ENCODE results near the gene GRAP2. TPM values are rescaled to one million over a fixed set of nuclear protein-coding genes. Genes with fewer than 3 reads are reported as not detected.

The GRAP2 gene
- total RNA-seq, 1 donor from 2014 or later = 12.3 TPM

DNA sequence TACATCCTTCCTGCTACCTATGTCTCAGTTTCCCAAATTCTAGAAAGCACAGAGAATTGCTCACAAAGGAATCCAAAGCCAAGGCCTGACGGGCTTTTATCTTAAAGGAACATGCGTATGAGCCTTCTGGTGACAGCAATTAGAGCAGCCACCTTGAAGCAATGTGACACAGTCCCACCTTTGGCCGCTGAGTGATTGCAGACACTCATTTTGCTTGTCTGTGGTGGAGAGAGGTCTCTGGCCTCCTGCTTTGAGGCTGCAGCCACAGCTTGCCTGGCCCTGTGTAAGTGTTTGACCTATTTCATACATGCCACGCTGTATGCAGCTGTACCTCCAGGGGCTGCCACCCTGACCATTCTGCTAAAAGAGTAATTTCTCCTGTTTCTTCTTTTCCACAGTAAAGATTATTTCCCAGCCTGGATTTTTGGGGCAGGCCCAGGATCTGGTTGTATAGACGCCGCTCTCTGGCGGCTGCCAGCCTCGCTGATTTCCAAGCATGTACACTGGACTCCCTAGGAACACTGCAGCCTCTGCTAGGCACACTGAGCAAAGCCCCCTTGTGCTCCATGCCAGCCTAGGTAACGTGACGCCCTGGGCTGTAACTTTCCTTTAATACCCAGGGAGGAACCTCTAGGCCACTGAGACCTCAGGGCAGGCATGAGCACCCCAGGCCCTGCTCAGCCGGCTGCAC is 58.2 kb downstream of the GRAP2 start:
- intact Hi-C loops (cut with DNase I) = no loop called here
- TF ChIP-seq POLR2AphosphoS5 (IDR thresholded peaks at IDR 0.05; ENCODE audit: insufficient read depth in 1 of 2, low read depth in 1 of 2) (no peak), POLR2A (IDR thresholded peaks at IDR 0.05) (no peak)
- TF ChIP-seq, protein P1, sequence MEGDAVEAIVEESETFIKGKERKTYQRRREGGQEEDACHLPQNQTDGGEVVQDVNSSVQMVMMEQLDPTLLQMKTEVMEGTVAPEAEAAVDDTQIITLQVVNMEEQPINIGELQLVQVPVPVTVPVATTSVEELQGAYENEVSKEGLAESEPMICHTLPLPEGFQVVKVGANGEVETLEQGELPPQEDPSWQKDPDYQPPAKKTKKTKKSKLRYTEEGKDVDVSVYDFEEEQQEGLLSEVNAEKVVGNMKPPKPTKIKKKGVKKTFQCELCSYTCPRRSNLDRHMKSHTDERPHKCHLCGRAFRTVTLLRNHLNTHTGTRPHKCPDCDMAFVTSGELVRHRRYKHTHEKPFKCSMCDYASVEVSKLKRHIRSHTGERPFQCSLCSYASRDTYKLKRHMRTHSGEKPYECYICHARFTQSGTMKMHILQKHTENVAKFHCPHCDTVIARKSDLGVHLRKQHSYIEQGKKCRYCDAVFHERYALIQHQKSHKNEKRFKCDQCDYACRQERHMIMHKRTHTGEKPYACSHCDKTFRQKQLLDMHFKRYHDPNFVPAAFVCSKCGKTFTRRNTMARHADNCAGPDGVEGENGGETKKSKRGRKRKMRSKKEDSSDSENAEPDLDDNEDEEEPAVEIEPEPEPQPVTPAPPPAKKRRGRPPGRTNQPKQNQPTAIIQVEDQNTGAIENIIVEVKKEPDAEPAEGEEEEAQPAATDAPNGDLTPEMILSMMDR (IDR thresholded peaks at IDR 0.05) = no peak

DNA sequence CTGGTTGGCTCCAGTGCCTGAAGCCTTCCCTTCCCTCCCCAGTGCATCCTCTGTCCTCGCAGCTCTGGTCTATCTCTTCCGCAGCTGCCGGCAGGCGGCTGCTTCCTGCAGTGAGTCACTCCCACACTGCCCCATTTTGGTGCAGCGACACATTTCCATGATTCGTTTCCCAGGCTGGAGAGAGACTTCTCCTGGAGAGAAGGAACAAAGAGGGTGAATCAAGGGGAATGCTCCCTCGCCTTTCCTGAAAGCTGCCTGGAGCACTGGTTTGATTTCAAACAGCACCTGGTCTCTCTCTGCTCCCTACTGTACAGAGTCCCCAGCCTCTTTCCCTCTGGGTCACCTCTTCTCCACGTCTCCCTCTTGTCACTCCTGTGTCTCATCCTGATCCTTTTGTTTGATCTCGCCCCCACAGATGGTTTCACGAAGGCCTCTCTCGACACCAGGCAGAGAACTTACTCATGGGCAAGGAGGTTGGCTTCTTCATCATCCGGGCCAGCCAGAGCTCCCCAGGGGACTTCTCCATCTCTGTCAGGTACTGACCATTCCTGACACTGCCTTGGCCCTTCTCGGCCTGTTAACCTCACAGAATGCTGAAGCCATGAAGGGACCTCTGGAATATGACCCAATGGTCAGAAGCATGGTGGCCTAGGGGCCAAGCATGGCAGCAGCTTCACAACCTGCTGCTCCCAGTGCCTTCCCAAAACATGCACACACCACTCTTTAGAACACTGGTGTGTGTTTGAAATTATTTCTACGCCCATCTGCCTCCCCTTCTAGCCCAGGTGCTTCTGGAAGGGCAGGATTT is 59.0 kb downstream of the GRAP2 start, which contains the start of gene TMA7B:
TMA7B (plus strand) TSS at position 758 of the 808 bp plus-strand sequence. CDS start 3,978 bp downstream, outside the sequence.
- intact Hi-C loops (cut with DNase I) = no loop called here
- Histone ChIP-seq H3K36me3 (no peaks in the 10 kb centered on the region), H3K4me1 (no peaks in the 10 kb centered on the region), H3K4me3 (no peak within 1 kb of the TSS), H3K9me3 (no peaks in the 10 kb centered on the region), H3K27me3 (no peaks in the 10 kb centered on the region), H3K27ac (no peak within 1 kb of the TSS)
- no peak for DNase-seq (ENCODE audit: extremely low spot score in 2 of 2)
- TF ChIP-seq POLR2AphosphoS5 (IDR thresholded peaks at IDR 0.05; ENCODE audit: insufficient read depth in 1 of 2, low read depth in 1 of 2) (no peak), POLR2A (IDR thresholded peaks at IDR 0.05) (no peak)
- TF ChIP-seq, protein P1 (IDR thresholded peaks at IDR 0.05) = peak in 1 of 3 experiments; percentile 18

More for the DNA sequence above, 58.2 kb downstream of the GRAP2 start:
- H3K4me1 ChIP-seq = no peaks in the 10 kb centered on the region
- H3K36me3 ChIP-seq = no peaks in the 10 kb centered on the region
- no peaks in the 10 kb centered on the region for H3K9me3 ChIP-seq
- no peak overlapping the region for H3K27ac ChIP-seq
- H3K27me3 ChIP-seq = no peaks in the 10 kb centered on the region
- no peak for DNase-seq (ENCODE audit: extremely low spot score in 2 of 2)
- H3K4me3 ChIP-seq = no peak overlapping the region

DNA sequence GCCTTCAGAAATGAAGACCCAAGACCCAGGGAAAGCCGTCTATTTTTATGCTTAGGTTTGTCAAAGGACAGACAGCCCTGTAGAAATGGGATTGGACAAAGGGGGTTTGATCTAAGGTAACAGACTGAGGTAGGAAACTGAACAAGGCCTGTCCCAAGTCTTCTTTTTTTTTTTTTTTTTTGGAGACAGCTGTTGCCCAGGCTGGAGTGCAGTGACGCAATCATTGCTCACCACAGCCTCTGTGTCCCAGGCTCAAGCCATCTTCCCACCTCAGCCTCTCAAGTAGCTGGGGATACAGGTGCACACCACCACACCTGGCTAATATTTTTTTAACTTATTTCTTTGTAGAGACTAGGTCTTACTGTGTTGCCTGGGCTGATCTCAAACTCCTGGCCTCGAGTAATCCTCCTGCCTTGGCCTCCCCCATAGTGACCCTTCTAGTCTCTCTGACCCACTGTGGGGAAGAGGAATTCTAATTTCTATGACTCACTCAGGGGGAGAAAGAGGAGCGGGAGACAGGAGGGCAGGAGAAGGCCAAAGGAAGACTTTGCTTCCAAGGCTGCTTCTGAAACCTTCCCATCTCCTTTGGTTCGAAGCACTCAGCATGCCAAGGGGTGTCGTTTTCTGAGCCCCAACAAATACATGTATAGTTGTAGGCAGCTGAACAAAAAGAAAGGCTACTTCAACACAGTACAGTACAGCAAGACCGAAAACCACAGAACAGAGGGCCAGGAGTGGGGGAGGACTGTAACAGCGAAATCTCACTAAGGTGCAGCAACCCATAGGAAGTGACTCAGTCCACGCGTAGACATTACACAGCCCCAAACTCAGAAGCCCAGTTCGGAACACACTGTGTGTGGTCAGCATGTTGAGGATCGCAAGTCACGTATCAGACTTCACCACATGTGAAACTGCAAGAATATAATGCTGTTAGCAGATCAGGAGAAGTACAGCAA is 60.2 kb downstream of the GRAP2 start:
- Histone ChIP-seq H3K27me3 (no peaks in the 10 kb centered on the region), H3K9me3 (no peaks in the 10 kb centered on the region), H3K4me1 (no peaks in the 10 kb centered on the region), H3K36me3 (no peaks in the 10 kb centered on the region), H3K27ac (no peak overlapping the region), H3K4me3 (no peak overlapping the region)
- no peak for DNase-seq (ENCODE audit: extremely low spot score in 2 of 2)
- TF ChIP-seq POLR2AphosphoS5 (IDR thresholded peaks at IDR 0.05; ENCODE audit: insufficient read depth in 1 of 2, low read depth in 1 of 2) = no peak
- TF ChIP-seq POLR2A (IDR thresholded peaks at IDR 0.05) = no peak
- TF ChIP-seq, protein P1 (IDR thresholded peaks at IDR 0.05) = no peak
- intact Hi-C loops (cut with DNase I) = no loop called here

DNA sequence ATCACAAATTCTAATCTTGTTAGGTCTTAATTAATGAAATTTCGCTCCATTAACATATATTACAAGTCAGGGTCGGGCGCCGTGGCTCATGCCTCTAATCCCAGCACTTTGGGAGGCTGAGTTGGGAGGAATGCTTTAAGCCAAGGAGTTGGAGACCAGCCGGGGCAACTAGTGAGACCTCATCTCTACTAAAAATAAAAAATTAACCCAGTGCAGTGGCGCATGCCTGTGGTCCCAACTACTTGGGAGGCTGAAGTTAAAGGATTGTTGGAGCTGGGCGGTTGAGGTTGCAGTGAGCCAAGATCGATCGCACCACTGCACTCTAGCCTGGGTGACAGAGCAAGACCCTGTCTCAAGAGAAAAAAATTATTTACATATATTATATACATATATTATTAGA is 61.2 kb downstream of the GRAP2 start:
- Histone ChIP-seq H3K27me3 (no peaks in the 10 kb centered on the region), H3K27ac (no peak overlapping the region)

More for the DNA sequence above, 61.2 kb downstream of the GRAP2 start:
- no peaks in the 10 kb centered on the region for H3K4me1 ChIP-seq
- no peak for DNase-seq (ENCODE audit: extremely low spot score in 2 of 2)
- H3K9me3 ChIP-seq = no peaks in the 10 kb centered on the region
- intact Hi-C loops (cut with DNase I) = no loop called here
- H3K36me3 ChIP-seq = no peaks in the 10 kb centered on the region
- TF ChIP-seq, protein P1 (IDR thresholded peaks at IDR 0.05) = no peak
- TF ChIP-seq POLR2AphosphoS5 (IDR thresholded peaks at IDR 0.05; ENCODE audit: insufficient read depth in 1 of 2, low read depth in 1 of 2) (no peak), POLR2A (IDR thresholded peaks at IDR 0.05) (no peak)
- no peak overlapping the region for H3K4me3 ChIP-seq

Data from vagina (tissue), 2 donors.